IMR-90 (cell line): ENCODE results near the gene C11orf42. TPM values are rescaled to one million over a fixed set of nuclear protein-coding genes. Genes with fewer than 3 reads are reported as not detected.

Experiments used
- ATAC-seq: fragments of 200-7000 bp; cut with Tn5 transposase; 2 replicates; pipeline ENCODE4 v1.9.1; 2020; ENCODE audit warnings: low read depth, mild to moderate bottlenecking, moderate library complexity
- BruUV-seq: library from RNA; stranded (reverse); fragments of 400-500 nt; replicated peaks from 2 replicates; lab custom pipeline; 2021; lab: Mats Ljungman, UMichigan
- CTCF ChIA-PET: fragments of 300-600 bp; formaldehyde crosslinking; extraction: SDS; loops from one replicate; lab custom pipeline; 2021; ENCODE audit warnings: antibody characterized with exemption; lab: Yijun Ruan, JAX
- POLR2A ChIA-PET: fragments of 300-600 bp; sonication (Branson Sonifier 250); formaldehyde crosslinking; loops from one replicate; lab custom pipeline; 2022; ENCODE audit warnings: antibody characterized with exemption; ENCODE audit not compliant: unreplicated experiment; lab: Charles Lee
- DNase-seq: peaks from one replicate; pipeline ENCODE4 v3.0.0; 2013
- H2AFZ ChIP-seq: replicated peaks from 2 replicates; pipeline ENCODE3; 2013; ENCODE audit warnings: low read length, mild to moderate bottlenecking; ENCODE audit not compliant: poor library complexity
- H2AK5ac ChIP-seq: 2 replicates; pipeline ENCODE4 v1.6.1; 2013; ENCODE audit warnings: low read depth, low read length, inconsistent platforms
- H2AK9ac ChIP-seq: replicated peaks from 2 replicates; pipeline ENCODE3; 2013; ENCODE audit warnings: mild to moderate bottlenecking, low read depth, low read length, moderate library complexity; ENCODE audit not compliant: poor library complexity
- H2BK120ac ChIP-seq: 2 replicates; pipeline ENCODE4 v1.6.1; 2013; ENCODE audit warnings: low read depth, low read length, inconsistent platforms
- H2BK15ac ChIP-seq: 3 replicates; pipeline ENCODE4 v1.6.1; 2013; ENCODE audit warnings: low read depth, low read length, inconsistent platforms
- H2BK20ac ChIP-seq: 2 replicates; pipeline ENCODE4 v1.6.1; 2013; ENCODE audit warnings: low read depth, mild to moderate bottlenecking, inconsistent platforms, low read length, moderate library complexity
- H2BK5ac ChIP-seq: 2 replicates; pipeline ENCODE4 v1.6.1; 2013; ENCODE audit warnings: mild to moderate bottlenecking, low read depth, low read length, inconsistent platforms; ENCODE audit not compliant: poor library complexity, severe bottlenecking
- H3K14ac ChIP-seq: replicated peaks from 2 replicates; pipeline ENCODE4 v1.6.1; 2013; ENCODE audit warnings: low read depth, low read length, inconsistent platforms
- H3K18ac ChIP-seq: 2 replicates; pipeline ENCODE4 v1.6.1; 2013; ENCODE audit warnings: low read depth, low read length, control low read depth
- H3K23ac ChIP-seq: 2 replicates; pipeline ENCODE4 v1.6.1; 2013; ENCODE audit warnings: low read depth, low read length, inconsistent platforms
- H3K27ac ChIP-seq: 2 replicates; pipeline ENCODE4 v1.5.1; 2013; ENCODE audit warnings: mild to moderate bottlenecking, control low read depth, low read length; ENCODE audit not compliant: insufficient read depth
- H3K27me3 ChIP-seq: 2 replicates; pipeline ENCODE4 v1.6.1; 2013; ENCODE audit warnings: low read length; ENCODE audit not compliant: control insufficient read depth, insufficient read depth
- H3K36me3 ChIP-seq: 2 replicates; pipeline ENCODE4 v1.6.1; 2013; ENCODE audit warnings: low read length, mixed read lengths; ENCODE audit not compliant: control insufficient read depth, insufficient read depth
- H3K4ac ChIP-seq: 2 replicates; pipeline ENCODE4 v1.6.1; 2013; ENCODE audit warnings: low read depth, low read length, inconsistent platforms
- H3K4me1 ChIP-seq: 2 replicates; pipeline ENCODE4 v1.6.1; 2013; ENCODE audit warnings: low read length, mixed read lengths; ENCODE audit not compliant: control insufficient read depth, insufficient read depth
- H3K4me2 ChIP-seq: 2 replicates; pipeline ENCODE4 v1.6.1; 2013; ENCODE audit warnings: low read depth, mild to moderate bottlenecking, control low read depth, low read length, moderate library complexity
- H3K4me3 ChIP-seq: 2 replicates; pipeline ENCODE4 v1.5.1; 2013; ENCODE audit warnings: low read depth, mild to moderate bottlenecking, control low read depth, low read length, moderate library complexity; ENCODE audit not compliant: insufficient read depth
- H3K56ac ChIP-seq: 2 replicates; pipeline ENCODE4 v1.6.1; 2013; ENCODE audit warnings: low read length, inconsistent platforms; ENCODE audit not compliant: insufficient read depth; ENCODE audit errors: extremely low read depth
- H3K79me1 ChIP-seq, 2 experiments: 2 replicates each; pipeline ENCODE4 v1.6.1; 2013; ENCODE audit warnings: low read length in 2 of 2, inconsistent platforms in 1 of 2, low read depth in 1 of 2
- H3K9ac ChIP-seq: 2 replicates; pipeline ENCODE4 v1.6.1; 2013; ENCODE audit warnings: low read depth, low read length, control low read depth
- H3K9me1 ChIP-seq: 2 replicates; pipeline ENCODE4 v1.6.1; 2013; ENCODE audit warnings: low read length, inconsistent platforms; ENCODE audit not compliant: insufficient read depth
- H3K9me3 ChIP-seq: 2 replicates; pipeline ENCODE4 v1.6.1; 2013; ENCODE audit warnings: low read length; ENCODE audit not compliant: control insufficient read depth, insufficient read depth
- H4K20me1 ChIP-seq: 2 replicates; pipeline ENCODE4 v1.6.1; 2013; ENCODE audit warnings: low read length, inconsistent platforms; ENCODE audit not compliant: insufficient read depth
- H4K5ac ChIP-seq: 2 replicates; pipeline ENCODE4 v1.6.1; 2013; ENCODE audit warnings: mild to moderate bottlenecking, low read depth, low read length, control low read depth
- H4K8ac ChIP-seq, 2 experiments: 2 replicates each; pipeline ENCODE4 v1.6.1; 2013; ENCODE audit warnings: low read depth in 2 of 2, low read length in 2 of 2, control low read depth in 1 of 2, inconsistent platforms in 1 of 2
- H4K91ac ChIP-seq: 2 replicates; pipeline ENCODE4 v1.6.1; 2013; ENCODE audit warnings: low read depth, low read length, inconsistent platforms; ENCODE audit not compliant: insufficient read depth
- CEBPB ChIP-seq: IDR thresholded peaks from 2 replicates; pipeline ENCODE4 v1.6.1; 2012; ENCODE audit warnings: low read depth, low read length, improper control_type of control experiment
- CHD1 ChIP-seq: IDR thresholded peaks from 2 replicates; pipeline ENCODE4 v1.6.1; 2012; ENCODE audit warnings: low read depth, low read length, improper control_type of control experiment
- FOS ChIP-seq: fragments of 150-350 bp; IDR thresholded peaks from 2 replicates; pipeline ENCODE4 v1.6.1; 2016; ENCODE audit warnings: low read depth, low read length
- MAFK ChIP-seq: IDR thresholded peaks from 2 replicates; pipeline ENCODE4 v1.6.1; 2012; ENCODE audit warnings: low read depth, low read length, improper control_type of control experiment
- MAZ ChIP-seq: IDR thresholded peaks from 2 replicates; pipeline ENCODE4 v1.6.1; 2012; ENCODE audit warnings: low read depth, mild to moderate bottlenecking, low read length, improper control_type of control experiment, moderate library complexity, borderline replicate concordance
- MXI1 ChIP-seq: IDR thresholded peaks from 2 replicates; pipeline ENCODE4 v1.6.1; 2012; ENCODE audit warnings: low read depth, mild to moderate bottlenecking, low read length, moderate library complexity, borderline replicate concordance
- NFE2L2 ChIP-seq: fragments of 150-350 bp; IDR thresholded peaks from 2 replicates; pipeline ENCODE4 v1.6.1; 2016; ENCODE audit warnings: low read depth, mild to moderate bottlenecking, low read length
- POLR2A ChIP-seq: IDR thresholded peaks from 2 replicates; pipeline ENCODE4 v1.6.1; 2012; ENCODE audit warnings: mild to moderate bottlenecking, low read depth, low read length
- RCOR1 ChIP-seq: IDR thresholded peaks from 2 replicates; pipeline ENCODE4 v1.6.1; 2012; ENCODE audit warnings: mild to moderate bottlenecking, low read length, improper control_type of control experiment; ENCODE audit not compliant: insufficient replicate concordance
- RFX5 ChIP-seq: IDR thresholded peaks from 2 replicates; pipeline ENCODE4 v1.8.0; 2012; ENCODE audit warnings: low read depth, mild to moderate bottlenecking, low read length, moderate library complexity
- SMC3 ChIP-seq: fragments of 150-350 bp; IDR thresholded peaks from 2 replicates; pipeline ENCODE4 v1.6.1; 2016; ENCODE audit warnings: low read depth, mild to moderate bottlenecking, antibody characterized with exemption, low read length, moderate library complexity
- USF2 ChIP-seq: fragments of 150-350 bp; IDR thresholded peaks from 2 replicates; pipeline ENCODE4 v1.6.1; 2017; ENCODE audit warnings: mild to moderate bottlenecking, antibody characterized with exemption, low read length, low read depth
- WGBS, 2 experiments: methylation state at CpG; one replicate each; pipeline versions ENCODE4 v1.1.5 to v1.1.7; 2013; ENCODE audit warnings: missing lambda C conversion rate in 2 of 2; ENCODE audit not compliant: insufficient read length in 1 of 2; ENCODE audit errors: extremely low coverage in 2 of 2; 5-methylcytosine and 5-hydroxymethylcytosine counted together
- dilution Hi-C: fragments of 300-500 bp; cut with HindIII; formaldehyde crosslinking; loops from one replicate; pipeline ENCODE4 v1.14.3; 2018; ENCODE audit warnings: low sequenced_read_pairs; ENCODE audit not compliant: unreplicated experiment
- in situ Hi-C: fragments of 300-500 bp; cut with MboI; formaldehyde crosslinking; loops from 3 replicates; pipeline ENCODE4 v1.14.3; 2019; ENCODE audit warnings: low sequenced_read_pairs, inconsistent platforms, mixed read lengths
- intact Hi-C: fragments of 100-400 bp; cut with micrococcal nuclease; formaldehyde crosslinking; loops from 2 replicates; pipeline ENCODE4 v1.10.0; 2022
- polyA plus RNA-seq, 3 experiments: library from polyadenylated mRNA; depleted of rRNA; stranded (reverse); fragments of >200 nt; gene quantifications; 2 replicates each; pipeline ENCODE4 v1.2.3, GENCODE V29; 2012; ENCODE audit warnings: low replicate concordance in 1 of 3
- total RNA-seq: library from RNA; depleted of rRNA; stranded (reverse); fragments of >200 nt; gene quantifications from 2 replicates; pipeline ENCODE4 v1.2.3, GENCODE V29; 2012
- TF ChIP-seq, protein P1 (sequence below): conservative IDR thresholded peaks from 2 replicates; pipeline ENCODE4 v1.5.1; 2012; ENCODE audit warnings: mild to moderate bottlenecking, low read depth, low read length, improper control_type of control experiment
- TF ChIP-seq, protein P2 (sequence below): fragments of 150-350 bp; IDR thresholded peaks from 2 replicates; pipeline ENCODE4 v1.6.1; 2016; ENCODE audit warnings: low read depth, mild to moderate bottlenecking, low read length, moderate library complexity, borderline replicate concordance

The C11orf42 gene
- total and polyA plus RNA-seq, 2 of the 4 experiments (the other 2 are of a cell fraction), result not detected

GRCh38 chr11:6224421-6224820 is 19.1 kb downstream of the C11orf42 start:
- no peak overlapping the region for H3K56ac ChIP-seq
- BruUV-seq, result no TSS peak

More at GRCh38 chr11:6224421-6224820, 19.1 kb downstream of the C11orf42 start:
- Histone ChIP-seq H3K9me3 (no peaks in the 10 kb centered on the region), H3K27me3 (no peaks in the 10 kb centered on the region), H2BK5ac (no peak overlapping the region), H2AFZ (no peak overlapping the region), H3K4me3 (no peak overlapping the region), H3K18ac (no peak overlapping the region), H3K14ac (no peak overlapping the region), H3K79me1 (peaks cover 20 to 28% of the 10 kb centered on the region in 2 experiments), H3K9me1 (no peaks in the 10 kb centered on the region; the same call in 1 of the 2 replicates), H3K4me2 (no peak overlapping the region), H3K4me1 (peaks cover 4% of the 10 kb centered on the region), H3K23ac (no peak overlapping the region), H3K27ac (no peak overlapping the region), H4K20me1 (no peaks in the 10 kb centered on the region), H3K9ac (no peak overlapping the region), H3K36me3 (peaks cover 21% of the 10 kb centered on the region), H2AK9ac (no peak overlapping the region), H2BK120ac (no peak overlapping the region), H2BK20ac (no peak overlapping the region), H4K5ac (no peak overlapping the region), H4K91ac (no peak overlapping the region), H2AK5ac (no peak overlapping the region), H3K4ac (no peak overlapping the region), H4K8ac (no peak overlapping the region), H2BK15ac (no peak overlapping the region)
- in situ Hi-C loops, result no loop called here
- DNase-seq (no peak), ATAC-seq (no peak)
- TF ChIP-seq RCOR1, result no peak
- TF ChIP-seq CEBPB, result no peak
- no peak for TF ChIP-seq NFE2L2
- TF ChIP-seq, protein P1, sequence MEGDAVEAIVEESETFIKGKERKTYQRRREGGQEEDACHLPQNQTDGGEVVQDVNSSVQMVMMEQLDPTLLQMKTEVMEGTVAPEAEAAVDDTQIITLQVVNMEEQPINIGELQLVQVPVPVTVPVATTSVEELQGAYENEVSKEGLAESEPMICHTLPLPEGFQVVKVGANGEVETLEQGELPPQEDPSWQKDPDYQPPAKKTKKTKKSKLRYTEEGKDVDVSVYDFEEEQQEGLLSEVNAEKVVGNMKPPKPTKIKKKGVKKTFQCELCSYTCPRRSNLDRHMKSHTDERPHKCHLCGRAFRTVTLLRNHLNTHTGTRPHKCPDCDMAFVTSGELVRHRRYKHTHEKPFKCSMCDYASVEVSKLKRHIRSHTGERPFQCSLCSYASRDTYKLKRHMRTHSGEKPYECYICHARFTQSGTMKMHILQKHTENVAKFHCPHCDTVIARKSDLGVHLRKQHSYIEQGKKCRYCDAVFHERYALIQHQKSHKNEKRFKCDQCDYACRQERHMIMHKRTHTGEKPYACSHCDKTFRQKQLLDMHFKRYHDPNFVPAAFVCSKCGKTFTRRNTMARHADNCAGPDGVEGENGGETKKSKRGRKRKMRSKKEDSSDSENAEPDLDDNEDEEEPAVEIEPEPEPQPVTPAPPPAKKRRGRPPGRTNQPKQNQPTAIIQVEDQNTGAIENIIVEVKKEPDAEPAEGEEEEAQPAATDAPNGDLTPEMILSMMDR, result no peak
- no peak for TF ChIP-seq SMC3
- no peak for TF ChIP-seq MAZ
- TF ChIP-seq CHD1, result no peak
- TF ChIP-seq, protein P2, sequence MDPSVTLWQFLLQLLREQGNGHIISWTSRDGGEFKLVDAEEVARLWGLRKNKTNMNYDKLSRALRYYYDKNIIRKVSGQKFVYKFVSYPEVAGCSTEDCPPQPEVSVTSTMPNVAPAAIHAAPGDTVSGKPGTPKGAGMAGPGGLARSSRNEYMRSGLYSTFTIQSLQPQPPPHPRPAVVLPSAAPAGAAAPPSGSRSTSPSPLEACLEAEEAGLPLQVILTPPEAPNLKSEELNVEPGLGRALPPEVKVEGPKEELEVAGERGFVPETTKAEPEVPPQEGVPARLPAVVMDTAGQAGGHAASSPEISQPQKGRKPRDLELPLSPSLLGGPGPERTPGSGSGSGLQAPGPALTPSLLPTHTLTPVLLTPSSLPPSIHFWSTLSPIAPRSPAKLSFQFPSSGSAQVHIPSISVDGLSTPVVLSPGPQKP, result no peak
- TF ChIP-seq MAFK, result no peak
- no peak for TF ChIP-seq POLR2A
- no peak for TF ChIP-seq FOS
- TF ChIP-seq USF2, result no peak
- no peak for TF ChIP-seq MXI1
- no peak for TF ChIP-seq RFX5
- intact Hi-C loops, result no loop called here
- 92% methylated on average over 2 of the region's 3 CpGs; no CpG with 5 or more reads in 1 of the 2 experiments for WGBS, 2 experiments
- CTCF ChIA-PET, result no interaction called here
- POLR2A ChIA-PET, result no interaction called here
- dilution Hi-C loops, result no loop called here
